Fibroblast of skin of scalp (primary cell): Measurements from ENCODE around the gene MORN1.

Experiments used
- DNase-seq: peaks from one replicate; pipeline ENCODE4 v3.0.0-alpha.2; 2013

The MORN1 gene

GRCh38 chr1:2350501-2350900, 40.9 kb downstream of the MORN1 start:
- no peak for DNase-seq

- no peak for DNase-seq
Measured at GRCh38 chr1:2349806-2350205, 41.5 kb downstream of the MORN1 start.

- DNase-seq, result no peak
Measured at GRCh38 chr1:2348346-2349325, 42.7 kb downstream of the MORN1 start.

- DNase-seq, result no peak
Measured at GRCh38 chr1:2347896-2348295, 43.5 kb downstream of the MORN1 start.

GRCh38 chr1:2347409-2347785, 44.0 kb downstream of the MORN1 start:
- DNase-seq, result no peak

- DNase-seq, result no peak
Measured at GRCh38 chr1:2346691-2347408, 44.5 kb downstream of the MORN1 start.

GRCh38 chr1:2345297-2346075, 45.9 kb downstream of the MORN1 start:
- DNase-seq, result no peak

GRCh38 chr1:2344744-2345296, 46.5 kb downstream of the MORN1 start:
- no peak for DNase-seq

- no peak for DNase-seq
Measured at GRCh38 chr1:2344121-2344681, 47.2 kb downstream of the MORN1 start.

- no peak for DNase-seq
Measured at GRCh38 chr1:2343023-2343935, 48.1 kb downstream of the MORN1 start.

GRCh38 chr1:2342384-2343022, 48.9 kb downstream of the MORN1 start:
- DNase-seq, result no peak

GRCh38 chr1:2341706-2342383, 49.5 kb downstream of the MORN1 start:
- no peak for DNase-seq

- DNase-seq, result no peak
Measured at GRCh38 chr1:2340918-2341254, 50.5 kb downstream of the MORN1 start.

- no peak for DNase-seq
Measured at GRCh38 chr1:2340086-2340917, 51.1 kb downstream of the MORN1 start.

GRCh38 chr1:2339206-2340085, 51.9 kb downstream of the MORN1 start:
- no peak for DNase-seq

GRCh38 chr1:2337501-2337900, 53.9 kb downstream of the MORN1 start:
- no peak for DNase-seq

GRCh38 chr1:2337081-2337480, 54.3 kb downstream of the MORN1 start:
- no peak for DNase-seq

GRCh38 chr1:2336499-2336898, 54.9 kb downstream of the MORN1 start:
- no peak for DNase-seq
